GM23338 (cell line): ENCODE results near the gene LSM14A.

Experiments used
- CREB1 ChIP-seq: fragments of 250-450 bp; sonication (Bioruptor Pico); IDR thresholded peaks from 2 replicates; pipeline ENCODE4 v1.5.0; 2020; ENCODE audit warnings: low read depth, mild to moderate bottlenecking, moderate library complexity
- CTCF ChIP-seq, 2 experiments: fragments of 200-600 bp in 1 of 2; sonication (generic) in 1 of 2; conservative IDR thresholded peaks; 2 replicates each; pipeline versions ENCODE4 v1.5.1 to v1.6.1; 2016 to 2017; ENCODE audit warnings: antibody characterized with exemption in 2 of 2, low read depth in 2 of 2, mild to moderate bottlenecking in 2 of 2, moderate library complexity in 1 of 2
- EZH2 ChIP-seq: fragments of 200-600 bp; sonication (generic); IDR thresholded peaks from one replicate; pipeline ENCODE4 v1.8.0; 2017; ENCODE audit warnings: antibody characterized with exemption, mild to moderate bottlenecking, low read depth; ENCODE audit not compliant: unreplicated experiment
- EZH2phosphoT487 ChIP-seq: fragments of 200-600 bp; sonication (generic); IDR thresholded peaks from one replicate; pipeline ENCODE4 v1.8.1; 2018; ENCODE audit warnings: antibody characterized with exemption; ENCODE audit not compliant: unreplicated experiment
- POLR2AphosphoS5 ChIP-seq: IDR thresholded peaks from 2 replicates; pipeline ENCODE4 v1.6.1; 2016; ENCODE audit warnings: antibody characterized with exemption, low read depth
- REST ChIP-seq: IDR thresholded peaks from one replicate; pipeline ENCODE4 v1.6.1; 2018; ENCODE audit warnings: antibody characterized with exemption; ENCODE audit not compliant: unreplicated experiment

- TF ChIP-seq CTCF (conservative IDR thresholded peaks at IDR 0.05; ENCODE audit: low read depth in 2 of 2) (no peak), REST (no peak), EZH2 (no peak), POLR2AphosphoS5 (no peak), EZH2phosphoT487 (no peak), CREB1 (CRISPR knock-in tag) (no peak)
Measured at GRCh38 chr19:34255546-34255945, 83.2 kb downstream of the LSM14A start.
